Upper lobe of right lung (tissue), 1 donor: ENCODE measurements around the gene NCK2. TPM values are rescaled to one million over a fixed set of nuclear protein-coding genes. Genes with fewer than 3 reads are reported as not detected.
A peak's percentile ranks its signal among the peaks of the same experiment; 100 is the strongest.

Source experiments
- ATAC-seq: fragments of 200-7000 bp; cut with Tn5 transposase; one replicate; pipeline ENCODE4 v1.9.1; 2020; ENCODE audit warnings: mild to moderate bottlenecking, moderate library complexity
- DNase-seq: peaks from one replicate; pipeline ENCODE4 v3.0.0-alpha.2; 2020
- H3K27ac ChIP-seq: fragments of 200-600 bp; one replicate; pipeline ENCODE4 v1.8.0; 2022
- H3K27me3 ChIP-seq: fragments of 200-600 bp; one replicate; pipeline ENCODE4 v1.8.0; 2022; ENCODE audit warnings: mild to moderate bottlenecking
- H3K36me3 ChIP-seq: fragments of 200-600 bp; one replicate; pipeline ENCODE4 v1.8.0; 2022
- H3K4me1 ChIP-seq: fragments of 200-600 bp; one replicate; pipeline ENCODE4 v1.8.0; 2022
- H3K4me3 ChIP-seq: fragments of 200-600 bp; one replicate; pipeline ENCODE4 v1.8.0; 2022; ENCODE audit warnings: mild to moderate bottlenecking
- H3K9me3 ChIP-seq: fragments of 200-600 bp; one replicate; pipeline ENCODE4 v1.8.0; 2022
- CTCF ChIP-seq: fragments of 200-600 bp; IDR thresholded peaks from one replicate; pipeline ENCODE4 v1.8.0; 2022; ENCODE audit warnings: antibody characterized with exemption
- intact Hi-C: fragments of 100-400 bp; cut with DNase I; formaldehyde crosslinking; loops from one replicate; pipeline ENCODE4 v1.11.0; 2022
- total RNA-seq: library from RNA; stranded (reverse); fragmentation: NEBNext Ultra II Directional; extraction: Animal tissue kit (Norgen Biotek cat#: 25700); gene quantifications from one replicate; pipeline ENCODE4 v1.2.1, GENCODE V29; 2021
- donor health status: DM: no; HTN: yes; CAD: no; lungs with severe emphysema.

Gene NCK2
- total RNA-seq, 1 donor from 2014 or later, result 49.7 TPM

- Histone ChIP-seq H3K4me1 (peaks cover 32% of the 10 kb centered on the region), H3K4me3 (no peak overlapping the region), H3K27me3 (no peaks in the 10 kb centered on the region), H3K36me3 (no peaks in the 10 kb centered on the region), H3K27ac (peak overlapping the region; percentile 19), H3K9me3 (no peaks in the 10 kb centered on the region)
- no peak for TF ChIP-seq CTCF
- DNase-seq (no peak), ATAC-seq (peak; percentile 41)
- intact Hi-C loops, result no loop called here
Observed at GRCh38 chr2:105790461-105791149, 45.9 kb downstream of the NCK2 start.

- peaks cover 38% of the 10 kb centered on the region for H3K4me1 ChIP-seq
- no peak for TF ChIP-seq CTCF
- H3K4me3 ChIP-seq, result no peak overlapping the region
- H3K27ac ChIP-seq, result no peak overlapping the region
- DNase-seq (no peak), ATAC-seq (no peak)
- intact Hi-C loops, result no loop called here
- H3K27me3 ChIP-seq, result no peaks in the 10 kb centered on the region
- no peaks in the 10 kb centered on the region for H3K36me3 ChIP-seq
- no peaks in the 10 kb centered on the region for H3K9me3 ChIP-seq
Observed at GRCh38 chr2:105791229-105791628, 46.5 kb downstream of the NCK2 start.

GRCh38 chr2:105792561-105792960, 47.8 kb downstream of the NCK2 start:
- no peaks in the 10 kb centered on the region for H3K36me3 ChIP-seq
- H3K4me1 ChIP-seq, result peaks cover 48% of the 10 kb centered on the region
- no peak overlapping the region for H3K27ac ChIP-seq
- intact Hi-C loops, result no loop called here
- no peaks in the 10 kb centered on the region for H3K27me3 ChIP-seq
- no peak for TF ChIP-seq CTCF
- no peak overlapping the region for H3K4me3 ChIP-seq
- no peak for DNase-seq
- no peaks in the 10 kb centered on the region for H3K9me3 ChIP-seq
- ATAC-seq, result no peak

- Histone ChIP-seq H3K36me3 (no peaks in the 10 kb centered on the region), H3K27ac (no peak overlapping the region), H3K4me1 (peaks cover 50% of the 10 kb centered on the region), H3K9me3 (no peaks in the 10 kb centered on the region), H3K27me3 (no peaks in the 10 kb centered on the region), H3K4me3 (no peak overlapping the region)
- no peak for ATAC-seq
- intact Hi-C loops, result no loop called here
- TF ChIP-seq CTCF, result no peak
- DNase-seq, result no peak
Observed at GRCh38 chr2:105793196-105793975, 48.7 kb downstream of the NCK2 start.

GRCh38 chr2:105794926-105795574, 50.3 kb downstream of the NCK2 start:
- intact Hi-C loops, result no loop called here
- no peak for ATAC-seq
- no peaks in the 10 kb centered on the region for H3K36me3 ChIP-seq
- no peak overlapping the region for H3K4me3 ChIP-seq
- TF ChIP-seq CTCF, result no peak
- H3K9me3 ChIP-seq, result no peaks in the 10 kb centered on the region
- DNase-seq, result no peak
- H3K27ac ChIP-seq, result no peak overlapping the region
- no peaks in the 10 kb centered on the region for H3K27me3 ChIP-seq
- peaks cover 54% of the 10 kb centered on the region for H3K4me1 ChIP-seq
